LoVo (cell line): ENCODE measurements around the gene CHRNA1.

Experiments used
- DNase-seq: peaks from one replicate; pipeline ENCODE4 v3.0.0-alpha.2; 2016; ENCODE audit warnings: low spot score

Gene CHRNA1

GRCh38 chr2:174764280-174765255 is at the start of gene CHRNA1:
Gene CHRNA1, minus strand, starts transcription at chr2:174764472. Its CDS starts 78 bp downstream, at chr2:174764394.
- DNase-seq: no peak

GRCh38 chr2:174812037-174812436 is 47.8 kb upstream of the CHRNA1 start:
- no peak for DNase-seq

GRCh38 chr2:174807931-174808330 is 43.7 kb upstream of the CHRNA1 start:
- DNase-seq: no peak

- DNase-seq: no peak
These were observed 41.5 kb upstream of the CHRNA1 start for GRCh38 chr2:174805803-174806202.

GRCh38 chr2:174802459-174802858 is 38.2 kb upstream of the CHRNA1 start:
- DNase-seq: no peak

- DNase-seq: no peak
These were observed 36.3 kb upstream of the CHRNA1 start for GRCh38 chr2:174800436-174801205.

- no peak for DNase-seq
These were observed 34.5 kb upstream of the CHRNA1 start for GRCh38 chr2:174798801-174799200.

GRCh38 chr2:174797781-174798276 is 33.6 kb upstream of the CHRNA1 start:
- no peak for DNase-seq

GRCh38 chr2:174796319-174796771 is 32.1 kb upstream of the CHRNA1 start:
- no peak for DNase-seq

GRCh38 chr2:174794851-174795374 is 30.6 kb upstream of the CHRNA1 start:
- no peak for DNase-seq

GRCh38 chr2:174792309-174793025 is 28.2 kb upstream of the CHRNA1 start:
- DNase-seq: no peak

- DNase-seq: no peak
These were observed 27.5 kb upstream of the CHRNA1 start for GRCh38 chr2:174791746-174792280.

- DNase-seq: no peak
These were observed 26.7 kb upstream of the CHRNA1 start for GRCh38 chr2:174791020-174791419.

GRCh38 chr2:174789001-174789400 is 24.7 kb upstream of the CHRNA1 start:
- no peak for DNase-seq

GRCh38 chr2:174788291-174788929 is 24.1 kb upstream of the CHRNA1 start:
- no peak for DNase-seq

- no peak for DNase-seq
These were observed 23.4 kb upstream of the CHRNA1 start for GRCh38 chr2:174787487-174788205.

- DNase-seq: no peak
These were observed 21.9 kb upstream of the CHRNA1 start for GRCh38 chr2:174786066-174786725.

- DNase-seq: no peak
These were observed 21.2 kb upstream of the CHRNA1 start for GRCh38 chr2:174785481-174785880.

GRCh38 chr2:174784909-174785308 is 20.6 kb upstream of the CHRNA1 start:
- DNase-seq: no peak

GRCh38 chr2:174784316-174784715 is 20.0 kb upstream of the CHRNA1 start:
- DNase-seq: no peak
